Panc1 (cell line): Measurements from ENCODE around the gene SLC17A6. TPM values are rescaled to one million over a fixed set of nuclear protein-coding genes. Genes with fewer than 3 reads are reported as not detected.

Source experiments
- ATAC-seq: fragments of 200-7000 bp; cut with Tn5 transposase; 2 replicates; pipeline ENCODE4 v1.9.1; 2020; ENCODE audit warnings: mild to moderate bottlenecking, moderate library complexity
- BruUV-seq: library from RNA; stranded (reverse); fragments of 400-500 nt; replicated peaks from 2 replicates; lab custom pipeline; 2021; lab: Mats Ljungman, UMichigan
- CTCF ChIA-PET: fragments of 300-600 bp; sonication (Branson Sonifier 250); formaldehyde crosslinking; loops from one replicate; lab custom pipeline; 2022; ENCODE audit warnings: antibody characterized with exemption; lab: Charles Lee
- POLR2A ChIA-PET: fragments of 300-600 bp; sonication (Branson Sonifier 250); formaldehyde crosslinking; loops from one replicate; lab custom pipeline; 2022; ENCODE audit warnings: antibody characterized with exemption; lab: Charles Lee
- DNase-seq: peaks from one replicate; pipeline ENCODE4 v3.0.0-alpha.2; 2010; ENCODE audit warnings: low read depth, low spot score
- H3K27ac ChIP-seq: 2 replicates; pipeline ENCODE4 v1.5.1; 2011; ENCODE audit warnings: mild to moderate bottlenecking, low read length, inconsistent platforms
- H3K27me3 ChIP-seq: fragments of 200-500 bp; sonication (Bioruptor generic); 2 replicates; pipeline ENCODE4 v1.6.0; 2014; ENCODE audit warnings: low read length, inconsistent platforms; ENCODE audit not compliant: control insufficient read depth, insufficient read depth
- H3K36me3 ChIP-seq: fragments of 200-500 bp; sonication (Bioruptor generic); 2 replicates; pipeline ENCODE4 v1.5.1; 2014; ENCODE audit warnings: inconsistent platforms, mild to moderate bottlenecking, low read length, moderate library complexity; ENCODE audit not compliant: control insufficient read depth, insufficient read depth
- H3K4me1 ChIP-seq: 2 replicates; pipeline ENCODE4 v1.5.1; 2011; ENCODE audit warnings: inconsistent platforms, mild to moderate bottlenecking, low read length, moderate library complexity; ENCODE audit not compliant: control insufficient read depth, insufficient read depth
- H3K4me3 ChIP-seq, 2 experiments: 2 replicates each; pipeline ENCODE4 v1.5.1; 2011 to 2012; ENCODE audit warnings: low read depth in 2 of 2, low read length in 2 of 2, mild to moderate bottlenecking in 2 of 2, inconsistent platforms in 1 of 2, moderate library complexity in 1 of 2
- H3K9me3 ChIP-seq: fragments of 200-500 bp; sonication (Bioruptor generic); 2 replicates; pipeline ENCODE4 v1.5.1; 2014; ENCODE audit warnings: low read depth, mild to moderate bottlenecking, inconsistent platforms, low read length, moderate library complexity; ENCODE audit not compliant: control insufficient read depth, insufficient read depth
- POLR2AphosphoS5 ChIP-seq: IDR thresholded peaks from 2 replicates; pipeline ENCODE4 v1.6.1; 2012; ENCODE audit warnings: mild to moderate bottlenecking, low read depth, low read length, moderate library complexity
- SIN3A ChIP-seq: IDR thresholded peaks from 2 replicates; pipeline ENCODE4 v1.6.1; 2012; ENCODE audit warnings: low read depth, mild to moderate bottlenecking, low read length, moderate library complexity, borderline replicate concordance; ENCODE audit not compliant: insufficient read depth
- TCF7L2 ChIP-seq: IDR thresholded peaks from 2 replicates; pipeline ENCODE4 v1.6.1; 2011; ENCODE audit warnings: mild to moderate bottlenecking, low read depth, low read length, inconsistent platforms
- in situ Hi-C: cut with HindIII; loops from 2 replicates; pipeline ENCODE4 v1.10.0; 2016; ENCODE audit warnings: low sequenced_read_pairs, low pct_unique_long_range_greater_than_20kb
- intact Hi-C: fragments of 100-400 bp; cut with micrococcal nuclease; formaldehyde crosslinking; loops from one replicate; pipeline ENCODE4 v1.10.0; 2022; ENCODE audit not compliant: unreplicated experiment
- total RNA-seq: library from RNA; stranded (reverse); gene quantifications from one replicate; pipeline ENCODE4 v1.2.1, GENCODE V29; 2021; ENCODE audit not compliant: unreplicated experiment
- TF ChIP-seq, protein P1 (sequence below): fragments of 450-650 bp; IDR thresholded peaks from 2 replicates; pipeline ENCODE4 v1.5.1; 2017; ENCODE audit warnings: mild to moderate bottlenecking
- TF ChIP-seq, protein P2 (sequence below), 2 experiments: IDR thresholded peaks; 2 replicates each; pipeline ENCODE4 v1.6.1; 2011 to 2012; ENCODE audit warnings: low read depth in 2 of 2, control low read depth in 1 of 2, low read length in 1 of 2, mild to moderate bottlenecking in 1 of 2, moderate library complexity in 1 of 2; ENCODE audit not compliant: insufficient read depth in 1 of 2

Gene SLC17A6
- total RNA-seq, 1 experiment from 2014 or later, result not detected

DNA sequence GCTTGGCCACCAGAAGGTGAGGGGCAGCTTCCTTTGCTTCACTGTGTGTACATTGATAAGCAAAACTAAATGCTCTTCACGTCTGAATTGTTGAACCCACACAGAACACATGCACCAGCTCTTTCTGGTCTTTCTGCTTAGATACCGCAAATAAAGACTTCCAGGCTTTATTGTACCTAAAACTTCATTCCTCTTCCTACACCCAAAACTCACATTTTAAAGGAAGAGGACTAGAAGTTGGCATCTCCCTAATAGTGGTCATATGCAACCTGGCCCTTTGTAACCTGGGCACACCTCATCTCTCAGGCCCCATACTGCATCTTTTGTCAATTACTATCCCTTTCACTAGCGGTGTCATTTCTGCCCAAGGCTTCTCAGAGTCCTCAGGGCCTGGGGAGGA is 5.9 kb downstream of the SLC17A6 start:
- POLR2A ChIA-PET, result no interaction called here
- H3K27ac ChIP-seq, result no peak overlapping the region
- H3K4me1 ChIP-seq, result no peaks in the 10 kb centered on the region
- in situ Hi-C loops (no loop called here), intact Hi-C loops (no loop called here)
- BruUV-seq, result no TSS peak
- H3K9me3 ChIP-seq, result no peaks in the 10 kb centered on the region
- no peak for DNase-seq
- no peak overlapping the region for H3K4me3 ChIP-seq
- TF ChIP-seq TCF7L2, result no peak
- no peak for TF ChIP-seq POLR2AphosphoS5
- no peak for TF ChIP-seq SIN3A
- TF ChIP-seq, protein P1, sequence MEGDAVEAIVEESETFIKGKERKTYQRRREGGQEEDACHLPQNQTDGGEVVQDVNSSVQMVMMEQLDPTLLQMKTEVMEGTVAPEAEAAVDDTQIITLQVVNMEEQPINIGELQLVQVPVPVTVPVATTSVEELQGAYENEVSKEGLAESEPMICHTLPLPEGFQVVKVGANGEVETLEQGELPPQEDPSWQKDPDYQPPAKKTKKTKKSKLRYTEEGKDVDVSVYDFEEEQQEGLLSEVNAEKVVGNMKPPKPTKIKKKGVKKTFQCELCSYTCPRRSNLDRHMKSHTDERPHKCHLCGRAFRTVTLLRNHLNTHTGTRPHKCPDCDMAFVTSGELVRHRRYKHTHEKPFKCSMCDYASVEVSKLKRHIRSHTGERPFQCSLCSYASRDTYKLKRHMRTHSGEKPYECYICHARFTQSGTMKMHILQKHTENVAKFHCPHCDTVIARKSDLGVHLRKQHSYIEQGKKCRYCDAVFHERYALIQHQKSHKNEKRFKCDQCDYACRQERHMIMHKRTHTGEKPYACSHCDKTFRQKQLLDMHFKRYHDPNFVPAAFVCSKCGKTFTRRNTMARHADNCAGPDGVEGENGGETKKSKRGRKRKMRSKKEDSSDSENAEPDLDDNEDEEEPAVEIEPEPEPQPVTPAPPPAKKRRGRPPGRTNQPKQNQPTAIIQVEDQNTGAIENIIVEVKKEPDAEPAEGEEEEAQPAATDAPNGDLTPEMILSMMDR, result no peak
- TF ChIP-seq, protein P2, sequence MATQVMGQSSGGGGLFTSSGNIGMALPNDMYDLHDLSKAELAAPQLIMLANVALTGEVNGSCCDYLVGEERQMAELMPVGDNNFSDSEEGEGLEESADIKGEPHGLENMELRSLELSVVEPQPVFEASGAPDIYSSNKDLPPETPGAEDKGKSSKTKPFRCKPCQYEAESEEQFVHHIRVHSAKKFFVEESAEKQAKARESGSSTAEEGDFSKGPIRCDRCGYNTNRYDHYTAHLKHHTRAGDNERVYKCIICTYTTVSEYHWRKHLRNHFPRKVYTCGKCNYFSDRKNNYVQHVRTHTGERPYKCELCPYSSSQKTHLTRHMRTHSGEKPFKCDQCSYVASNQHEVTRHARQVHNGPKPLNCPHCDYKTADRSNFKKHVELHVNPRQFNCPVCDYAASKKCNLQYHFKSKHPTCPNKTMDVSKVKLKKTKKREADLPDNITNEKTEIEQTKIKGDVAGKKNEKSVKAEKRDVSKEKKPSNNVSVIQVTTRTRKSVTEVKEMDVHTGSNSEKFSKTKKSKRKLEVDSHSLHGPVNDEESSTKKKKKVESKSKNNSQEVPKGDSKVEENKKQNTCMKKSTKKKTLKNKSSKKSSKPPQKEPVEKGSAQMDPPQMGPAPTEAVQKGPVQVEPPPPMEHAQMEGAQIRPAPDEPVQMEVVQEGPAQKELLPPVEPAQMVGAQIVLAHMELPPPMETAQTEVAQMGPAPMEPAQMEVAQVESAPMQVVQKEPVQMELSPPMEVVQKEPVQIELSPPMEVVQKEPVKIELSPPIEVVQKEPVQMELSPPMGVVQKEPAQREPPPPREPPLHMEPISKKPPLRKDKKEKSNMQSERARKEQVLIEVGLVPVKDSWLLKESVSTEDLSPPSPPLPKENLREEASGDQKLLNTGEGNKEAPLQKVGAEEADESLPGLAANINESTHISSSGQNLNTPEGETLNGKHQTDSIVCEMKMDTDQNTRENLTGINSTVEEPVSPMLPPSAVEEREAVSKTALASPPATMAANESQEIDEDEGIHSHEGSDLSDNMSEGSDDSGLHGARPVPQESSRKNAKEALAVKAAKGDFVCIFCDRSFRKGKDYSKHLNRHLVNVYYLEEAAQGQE (IDR thresholded peaks at IDR 0.05; ENCODE audit: insufficient read depth in 1 of 2, low read depth in 2 of 2, low read length in 1 of 2), result no peak
- peaks cover 6% of the 10 kb centered on the region for H3K27me3 ChIP-seq
- CTCF ChIA-PET, result no interaction called here
- no peak for ATAC-seq
- H3K36me3 ChIP-seq, result no peaks in the 10 kb centered on the region

- Histone ChIP-seq H3K9me3 (no peaks in the 10 kb centered on the region), H3K27me3 (peaks cover 6% of the 10 kb centered on the region), H3K36me3 (no peaks in the 10 kb centered on the region), H3K4me3 (no peak overlapping the region), H3K27ac (no peak overlapping the region), H3K4me1 (no peaks in the 10 kb centered on the region)
- intact Hi-C loops (no loop called here), in situ Hi-C loops (no loop called here)
- DNase-seq, result no peak
- ChIA-PET CTCF (no interaction called here), POLR2A (no interaction called here)
- TF ChIP-seq, protein P1, result no peak
- TF ChIP-seq POLR2AphosphoS5 (no peak), TCF7L2 (no peak), SIN3A (no peak)
- TF ChIP-seq, protein P2 (IDR thresholded peaks at IDR 0.05; ENCODE audit: insufficient read depth in 1 of 2, low read depth in 2 of 2, low read length in 1 of 2), result no peak
- no TSS peak for BruUV-seq
- ATAC-seq, result no peak
Measured at GRCh38 chr11:22346282-22346681, 8.1 kb downstream of the SLC17A6 start.
